ENCODE data around the gene ODF2. TPM values are rescaled to one million over a fixed set of nuclear protein-coding genes. Genes with fewer than 3 reads are reported as not detected.

The ODF2 gene
- total RNA-seq, 2 experiments from 2014 or later, result 64.9 to 65.0 TPM

DNA sequence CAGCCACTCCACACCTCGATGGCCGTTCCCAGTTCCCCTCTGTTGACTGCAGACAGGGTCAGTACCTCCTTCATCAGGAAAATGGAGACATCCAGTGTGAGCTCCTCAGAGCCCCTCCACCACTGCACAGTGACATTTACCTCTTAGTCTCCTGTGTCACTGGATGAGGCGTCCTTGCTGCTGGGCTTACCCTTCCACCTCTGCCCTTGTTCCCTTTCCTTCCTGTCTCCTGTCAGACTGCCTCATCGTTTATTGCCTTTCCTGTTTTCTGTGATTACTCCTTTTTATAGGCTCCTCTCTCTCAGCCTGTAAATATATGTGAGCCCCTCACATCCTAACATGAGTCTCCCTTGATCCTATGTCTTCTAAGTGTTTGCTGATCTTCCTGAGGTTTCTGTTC is 73.4 kb downstream of the ODF2 start:
- H3K36me3 Mint-ChIP-seq, result peaks cover 31% of the 10 kb centered on the region
- H3K4me1 Mint-ChIP-seq, result no peaks in the 10 kb centered on the region
- H3K27me3 Mint-ChIP-seq, result no peaks in the 10 kb centered on the region
- no peaks in the 10 kb centered on the region for H3K9me3 Mint-ChIP-seq
- no peak overlapping the region for H3K4me3 Mint-ChIP-seq
- POLR2A ChIA-PET, result no interaction called here
- no peak overlapping the region for H3K27ac Mint-ChIP-seq
- DNase-seq (no peak), ATAC-seq (ENCODE audit: low read depth) (no peak)

GRCh38 chr9:128532581-128532980 is 76.8 kb downstream of the ODF2 start:
- peaks cover 23% of the 10 kb centered on the region for H3K36me3 Mint-ChIP-seq
- POLR2A ChIA-PET, result interaction anchor here (0.7 to 1.0 kb wide), 3 partner anchors 20 to 27 kb away, joined by 3 read pairs; no protein-coding TSS in a partner anchor

GRCh38 chr9:128540634-128541360 is 85.0 kb downstream of the ODF2 start:
- Mint-ChIP-seq H3K27me3 (no peaks in the 10 kb centered on the region), H3K4me1 (peaks cover 2% of the 10 kb centered on the region), H3K36me3 (peaks cover 18% of the 10 kb centered on the region), H3K27ac (no peak overlapping the region), H3K4me3 (no peak overlapping the region), H3K9me3 (no peaks in the 10 kb centered on the region)
- DNase-seq (no peak), ATAC-seq (ENCODE audit: low read depth) (no peak)
- POLR2A ChIA-PET, result interaction anchor here (5.9 kb wide), 1 partner anchor 10 kb away, joined by 30 read pairs; the partner anchor contains the start of gene SPTAN1

More at GRCh38 chr9:128532581-128532980, 76.8 kb downstream of the ODF2 start:
- Mint-ChIP-seq H3K4me1 (no peaks in the 10 kb centered on the region), H3K27me3 (no peaks in the 10 kb centered on the region), H3K9me3 (no peaks in the 10 kb centered on the region), H3K4me3 (no peak overlapping the region), H3K27ac (no peak overlapping the region)
- ATAC-seq (ENCODE audit: low read depth) (no peak), DNase-seq (no peak)

GRCh38 chr9:128546504-128546903 is 90.7 kb downstream of the ODF2 start:
- H3K4me3 Mint-ChIP-seq, result no peak overlapping the region
- no peaks in the 10 kb centered on the region for H3K27me3 Mint-ChIP-seq
- DNase-seq (no peak), ATAC-seq (ENCODE audit: low read depth) (no peak)
- H3K36me3 Mint-ChIP-seq, result peaks cover 8% of the 10 kb centered on the region
- H3K4me1 Mint-ChIP-seq, result peaks cover 20% of the 10 kb centered on the region
- H3K27ac Mint-ChIP-seq, result no peak overlapping the region
- POLR2A ChIA-PET, result no interaction called here
- H3K9me3 Mint-ChIP-seq, result no peaks in the 10 kb centered on the region

GRCh38 chr9:128548876-128549275 is 93.1 kb downstream of the ODF2 start:
- POLR2A ChIA-PET, result no interaction called here
- ATAC-seq (ENCODE audit: low read depth), result no peak
- H3K9me3 Mint-ChIP-seq, result no peaks in the 10 kb centered on the region
- H3K27ac Mint-ChIP-seq, result no peak overlapping the region
- peaks cover 20% of the 10 kb centered on the region for H3K4me1 Mint-ChIP-seq
- no peak overlapping the region for H3K4me3 Mint-ChIP-seq
- no peak for DNase-seq
- no peaks in the 10 kb centered on the region for H3K27me3 Mint-ChIP-seq
- H3K36me3 Mint-ChIP-seq, result peaks cover 8% of the 10 kb centered on the region

- POLR2A ChIA-PET, result interaction anchor here (0.7 to 3.9 kb wide), 8 partner anchors 8 to 179 kb away, joined by 3 to 30 read pairs (median 5); partner anchors contain the start of genes GLE1, ODF2, URM1 and ZDHHC12
- H3K36me3 Mint-ChIP-seq, result peaks cover 6% of the 10 kb centered on the region
- peaks cover 20% of the 10 kb centered on the region for H3K4me1 Mint-ChIP-seq
- peak overlapping the region; percentile 15 for H3K4me3 Mint-ChIP-seq
- no peaks in the 10 kb centered on the region for H3K9me3 Mint-ChIP-seq
- H3K27ac Mint-ChIP-seq, result peak overlapping the region; percentile 44
- DNase-seq (no peak), ATAC-seq (ENCODE audit: low read depth) (no peak)
- H3K27me3 Mint-ChIP-seq, result no peaks in the 10 kb centered on the region
These were observed 94.4 kb downstream of the ODF2 start for GRCh38 chr9:128550226-128550625.

Other genes with a start within 250 kb of the ODF2 start
- gene GOLGA2, start 180.0 kb upstream of the ODF2 start, total RNA-seq, result 10 to 100 TPM; 72.6 to 72.7 TPM
- 10 to 100 TPM; 12.3 to 14.3 TPM for gene SWI5, start 179.7 kb upstream of the ODF2 start, total RNA-seq
- 10 to 100 TPM; 18.7 to 21.0 TPM for gene TRUB2, start 133.6 kb upstream of the ODF2 start, total RNA-seq
- 10 to 100 TPM; 34.9 to 35.1 TPM for gene COQ4, start 133.2 kb upstream of the ODF2 start, total RNA-seq
- gene SLC27A4, start 115.5 kb upstream of the ODF2 start, total RNA-seq, result 10 to 100 TPM; 13.6 to 13.9 TPM
- gene URM1, start 84.6 kb upstream of the ODF2 start, total RNA-seq, result 10 to 100 TPM; 60.7 to 63.4 TPM
- gene CERCAM, start 35.1 kb upstream of the ODF2 start, total RNA-seq, result 1 to 10 TPM; 3.5 to 3.7 TPM
- 10 to 100 TPM; 39.3 to 41.6 TPM for gene GLE1, start 48.7 kb downstream of the ODF2 start, total RNA-seq
- 100 to 1,000 TPM; 355 to 358 TPM for gene SPTAN1, start 96.6 kb downstream of the ODF2 start, total RNA-seq
- gene DYNC2I2, start 200.8 kb downstream of the ODF2 start, total RNA-seq, result 10 to 100 TPM; 37.7 to 40.4 TPM
- 100 to 1,000 TPM; 411 to 415 TPM for gene SET, start 233.2 kb downstream of the ODF2 start, total RNA-seq
- gene PKN3, start 246.5 kb downstream of the ODF2 start, total RNA-seq, result 1 to 10 TPM; 7.4 to 9.6 TPM